ENCODE results near the gene MALAT1. TPM values are rescaled to one million over a fixed set of nuclear protein-coding genes. Genes with fewer than 3 reads are reported as not detected.
A peak's percentile ranks its signal among the peaks of the same experiment; 100 is the strongest.

The MALAT1 gene
- total and polyA plus RNA-seq, 10 of the 15 experiments (the other 5 are each of a cell fraction or from before 2014, with no cell fraction given) = 448 to 8,160 (median 2,019) TPM

- no peak for TF ChIP-seq MTA3 (IDR thresholded peaks at IDR 0.05; ENCODE audit: borderline replicate concordance, low read length)
- TF ChIP-seq, protein P1, sequence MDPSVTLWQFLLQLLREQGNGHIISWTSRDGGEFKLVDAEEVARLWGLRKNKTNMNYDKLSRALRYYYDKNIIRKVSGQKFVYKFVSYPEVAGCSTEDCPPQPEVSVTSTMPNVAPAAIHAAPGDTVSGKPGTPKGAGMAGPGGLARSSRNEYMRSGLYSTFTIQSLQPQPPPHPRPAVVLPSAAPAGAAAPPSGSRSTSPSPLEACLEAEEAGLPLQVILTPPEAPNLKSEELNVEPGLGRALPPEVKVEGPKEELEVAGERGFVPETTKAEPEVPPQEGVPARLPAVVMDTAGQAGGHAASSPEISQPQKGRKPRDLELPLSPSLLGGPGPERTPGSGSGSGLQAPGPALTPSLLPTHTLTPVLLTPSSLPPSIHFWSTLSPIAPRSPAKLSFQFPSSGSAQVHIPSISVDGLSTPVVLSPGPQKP (IDR thresholded peaks at IDR 0.05; ENCODE audit: low read depth, low read length) = no peak
- peak; percentile 48; the same call in 1 of the 2 replicates for TF ChIP-seq SMARCA5 (IDR thresholded peaks at IDR 0.05)
- TF ChIP-seq SPI1 (IDR thresholded peaks at IDR 0.05; ENCODE audit: borderline replicate concordance, insufficient read depth, low read depth, low read length) = no peak
- no peak for TF ChIP-seq JUNB (IDR thresholded peaks at IDR 0.05)
- TF ChIP-seq SRF (IDR thresholded peaks at IDR 0.05; ENCODE audit: low read depth in 2 of 2, low read length in 2 of 2) = no peak
- TF ChIP-seq BCL11A (IDR thresholded peaks at IDR 0.05; ENCODE audit: low read depth, low read length) = no peak
- TF ChIP-seq RCOR1 (conservative IDR thresholded peaks at IDR 0.05; ENCODE audit: low read depth, low read length) = no peak
- TF ChIP-seq TAF1 (IDR thresholded peaks at IDR 0.05; ENCODE audit: borderline replicate concordance, low read depth, low read length) = peak; percentile 92
- no peak for TF ChIP-seq FOS (IDR thresholded peaks at IDR 0.05; ENCODE audit: borderline replicate concordance, extremely low read depth, insufficient read length)
- TF ChIP-seq CBX5 (IDR thresholded peaks at IDR 0.05; ENCODE audit: low read depth) = no peak
- TF ChIP-seq MEF2B (IDR thresholded peaks at IDR 0.05; ENCODE audit: partially characterized antibody, poor library complexity, severe bottlenecking) = no peak
- 0 out of 2 replicates have a peak, but pooled peaks have one; percentile 18 for TF ChIP-seq YY1 (IDR thresholded peaks at IDR 0.05; ENCODE audit: low read depth, low read length)
- TF ChIP-seq, protein P2, sequence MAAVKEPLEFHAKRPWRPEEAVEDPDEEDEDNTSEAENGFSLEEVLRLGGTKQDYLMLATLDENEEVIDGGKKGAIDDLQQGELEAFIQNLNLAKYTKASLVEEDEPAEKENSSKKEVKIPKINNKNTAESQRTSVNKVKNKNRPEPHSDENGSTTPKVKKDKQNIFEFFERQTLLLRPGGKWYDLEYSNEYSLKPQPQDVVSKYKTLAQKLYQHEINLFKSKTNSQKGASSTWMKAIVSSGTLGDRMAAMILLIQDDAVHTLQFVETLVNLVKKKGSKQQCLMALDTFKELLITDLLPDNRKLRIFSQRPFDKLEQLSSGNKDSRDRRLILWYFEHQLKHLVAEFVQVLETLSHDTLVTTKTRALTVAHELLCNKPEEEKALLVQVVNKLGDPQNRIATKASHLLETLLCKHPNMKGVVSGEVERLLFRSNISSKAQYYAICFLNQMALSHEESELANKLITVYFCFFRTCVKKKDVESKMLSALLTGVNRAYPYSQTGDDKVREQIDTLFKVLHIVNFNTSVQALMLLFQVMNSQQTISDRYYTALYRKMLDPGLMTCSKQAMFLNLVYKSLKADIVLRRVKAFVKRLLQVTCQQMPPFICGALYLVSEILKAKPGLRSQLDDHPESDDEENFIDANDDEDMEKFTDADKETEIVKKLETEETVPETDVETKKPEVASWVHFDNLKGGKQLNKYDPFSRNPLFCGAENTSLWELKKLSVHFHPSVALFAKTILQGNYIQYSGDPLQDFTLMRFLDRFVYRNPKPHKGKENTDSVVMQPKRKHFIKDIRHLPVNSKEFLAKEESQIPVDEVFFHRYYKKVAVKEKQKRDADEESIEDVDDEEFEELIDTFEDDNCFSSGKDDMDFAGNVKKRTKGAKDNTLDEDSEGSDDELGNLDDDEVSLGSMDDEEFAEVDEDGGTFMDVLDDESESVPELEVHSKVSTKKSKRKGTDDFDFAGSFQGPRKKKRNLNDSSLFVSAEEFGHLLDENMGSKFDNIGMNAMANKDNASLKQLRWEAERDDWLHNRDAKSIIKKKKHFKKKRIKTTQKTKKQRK (IDR thresholded peaks at IDR 0.05; ENCODE audit: low read depth, low read length) = no peak
- no peak for TF ChIP-seq USF1 (IDR thresholded peaks at IDR 0.05; ENCODE audit: borderline replicate concordance, extremely low read length, insufficient read depth, low read depth, low read length)
Observed at GRCh38 chr11:65454696-65455456, 44.0 kb upstream of the MALAT1 start (continued).

All from GM12878 (cell line).